ENCODE data around the gene NPIPB8. TPM values are rescaled to one million over a fixed set of nuclear protein-coding genes. Genes with fewer than 3 reads are reported as not detected.

Gene NPIPB8
- total and polyA plus RNA-seq, 2 of the 13 experiments (the other 11 are each of a cell fraction or from before 2014, with no cell fraction given): 0.49 to 2.3 TPM

DNA sequence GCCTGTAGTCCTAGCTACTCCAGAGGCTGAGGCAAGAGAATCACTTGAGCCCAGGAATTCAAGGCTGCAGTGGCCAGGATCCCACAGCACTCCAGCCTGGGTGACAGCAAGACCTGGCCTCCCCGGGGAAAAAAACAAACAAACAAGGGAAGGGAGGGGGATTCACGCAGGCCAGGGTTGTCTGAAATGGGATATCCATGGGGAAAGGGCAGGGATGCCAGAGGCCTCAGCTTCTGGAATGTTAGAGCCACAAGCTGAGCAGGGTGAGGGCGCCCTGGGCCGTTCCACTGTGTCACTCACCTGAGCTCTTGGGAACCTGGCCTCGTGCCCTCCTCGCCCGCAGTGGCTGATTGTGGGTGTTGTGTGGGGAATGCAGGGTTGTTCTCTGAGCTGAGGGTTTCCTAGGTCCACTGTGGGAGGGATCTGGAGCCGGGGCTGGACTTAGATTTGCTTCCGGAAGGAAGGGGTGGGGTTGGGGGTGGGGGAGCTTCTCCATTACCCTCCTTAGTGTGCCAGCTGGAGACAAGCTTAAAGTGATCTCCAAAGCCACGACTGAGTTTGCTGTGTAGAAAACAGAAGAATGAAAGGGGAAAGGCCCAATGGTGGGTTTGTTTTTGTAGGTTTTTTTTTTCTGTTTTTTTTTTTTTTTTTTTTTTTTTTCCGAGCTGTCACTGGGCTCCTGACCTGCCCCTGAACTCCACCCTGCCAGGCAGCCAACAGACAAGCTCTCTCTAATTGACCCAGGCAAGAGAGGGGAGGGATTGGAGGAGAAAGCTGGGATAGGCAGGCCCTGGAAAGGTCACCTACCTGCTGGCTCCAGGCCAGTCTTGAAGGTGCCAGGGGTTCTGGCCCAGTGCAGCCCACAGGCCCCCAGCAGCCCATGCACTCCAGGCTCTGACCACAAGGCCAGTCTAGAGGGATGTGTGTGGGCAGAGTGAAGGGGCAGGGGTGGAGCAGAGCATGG, 28.0 kb upstream of the NPIPB8 start, which contains the start of gene SULT1A1 (continued):
- TF ChIP-seq MAF1 (CRISPR knock-in tag; IDR thresholded peaks at IDR 0.05; ENCODE audit: borderline replicate concordance) (no peak; the same call in 1 of the 2 replicates), KLF11 (CRISPR knock-in tag; IDR thresholded peaks at IDR 0.05) (no peak; the same call in 1 of the 2 replicates), NCOA2 (CRISPR knock-in tag; IDR thresholded peaks at IDR 0.05) (0 out of 2 replicates have a peak, but pooled peaks have one; percentile 26), TBL1XR1 (IDR thresholded peaks at IDR 0.05; ENCODE audit: borderline replicate concordance, low read length, partially characterized antibody) (no peak), ZNF615 (CRISPR knock-in tag; IDR thresholded peaks at IDR 0.05; ENCODE audit: borderline replicate concordance) (peak; percentile 82; the same call in 1 of the 2 replicates), EP300 (IDR thresholded peaks at IDR 0.05; ENCODE audit: low read depth in 2 of 2, low read length in 2 of 2) (no peak; a peak in 1 of 4 replicates), EP300 (CRISPR knock-in tag; IDR thresholded peaks at IDR 0.05; ENCODE audit: borderline replicate concordance) (no peak; the same call in 1 of the 2 replicates), EEA1 (CRISPR knock-in tag; IDR thresholded peaks at IDR 0.05; ENCODE audit: borderline replicate concordance) (peak; percentile 87; the same call in 1 of the 2 replicates), ZNF296 (CRISPR knock-in tag; conservative IDR thresholded peaks at IDR 0.05) (no peak), NBN (conservative IDR thresholded peaks at IDR 0.05) (no peak; the same call in 1 of the 2 replicates), SRY (CRISPR knock-in tag; IDR thresholded peaks at IDR 0.05) (peak; percentile 91; the same call in 1 of the 2 replicates), KAT7 (CRISPR knock-in tag; IDR thresholded peaks at IDR 0.05; ENCODE audit: borderline replicate concordance) (peak; percentile 36; the same call in 1 of the 2 replicates), TAF1 (CRISPR knock-in tag; IDR thresholded peaks at IDR 0.05) (peak; percentile 85), TARDBP (CRISPR knock-in tag; IDR thresholded peaks at IDR 0.05) (no peak), XBP1 (CRISPR knock-in tag; IDR thresholded peaks at IDR 0.05) (no peak), ZNF253 (CRISPR knock-in tag; IDR thresholded peaks at IDR 0.05; ENCODE audit: borderline replicate concordance) (no peak), HOXD1 (CRISPR knock-in tag; IDR thresholded peaks at IDR 0.05) (peak; percentile 64), KDM3A (CRISPR knock-in tag; IDR thresholded peaks at IDR 0.05; ENCODE audit: low read depth) (0 out of 2 replicates have a peak, but pooled peaks have one; percentile 62), MXD4 (CRISPR knock-in tag; IDR thresholded peaks at IDR 0.05) (no peak; the same call in 1 of the 2 replicates), STAG1 (CRISPR knock-in tag; IDR thresholded peaks at IDR 0.05) (no peak), MIXL1 (CRISPR knock-in tag; IDR thresholded peaks at IDR 0.05) (peak; percentile 59; the same call in 1 of the 2 replicates)
- TF ChIP-seq, protein P1, sequence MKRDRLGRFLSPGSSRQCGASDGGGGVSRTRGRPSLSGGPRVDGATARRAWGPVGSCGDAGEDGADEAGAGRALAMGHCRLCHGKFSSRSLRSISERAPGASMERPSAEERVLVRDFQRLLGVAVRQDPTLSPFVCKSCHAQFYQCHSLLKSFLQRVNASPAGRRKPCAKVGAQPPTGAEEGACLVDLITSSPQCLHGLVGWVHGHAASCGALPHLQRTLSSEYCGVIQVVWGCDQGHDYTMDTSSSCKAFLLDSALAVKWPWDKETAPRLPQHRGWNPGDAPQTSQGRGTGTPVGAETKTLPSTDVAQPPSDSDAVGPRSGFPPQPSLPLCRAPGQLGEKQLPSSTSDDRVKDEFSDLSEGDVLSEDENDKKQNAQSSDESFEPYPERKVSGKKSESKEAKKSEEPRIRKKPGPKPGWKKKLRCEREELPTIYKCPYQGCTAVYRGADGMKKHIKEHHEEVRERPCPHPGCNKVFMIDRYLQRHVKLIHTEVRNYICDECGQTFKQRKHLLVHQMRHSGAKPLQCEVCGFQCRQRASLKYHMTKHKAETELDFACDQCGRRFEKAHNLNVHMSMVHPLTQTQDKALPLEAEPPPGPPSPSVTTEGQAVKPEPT (CRISPR knock-in tag; IDR thresholded peaks at IDR 0.05; ENCODE audit: low read depth): no peak
- TF ChIP-seq, protein P2, sequence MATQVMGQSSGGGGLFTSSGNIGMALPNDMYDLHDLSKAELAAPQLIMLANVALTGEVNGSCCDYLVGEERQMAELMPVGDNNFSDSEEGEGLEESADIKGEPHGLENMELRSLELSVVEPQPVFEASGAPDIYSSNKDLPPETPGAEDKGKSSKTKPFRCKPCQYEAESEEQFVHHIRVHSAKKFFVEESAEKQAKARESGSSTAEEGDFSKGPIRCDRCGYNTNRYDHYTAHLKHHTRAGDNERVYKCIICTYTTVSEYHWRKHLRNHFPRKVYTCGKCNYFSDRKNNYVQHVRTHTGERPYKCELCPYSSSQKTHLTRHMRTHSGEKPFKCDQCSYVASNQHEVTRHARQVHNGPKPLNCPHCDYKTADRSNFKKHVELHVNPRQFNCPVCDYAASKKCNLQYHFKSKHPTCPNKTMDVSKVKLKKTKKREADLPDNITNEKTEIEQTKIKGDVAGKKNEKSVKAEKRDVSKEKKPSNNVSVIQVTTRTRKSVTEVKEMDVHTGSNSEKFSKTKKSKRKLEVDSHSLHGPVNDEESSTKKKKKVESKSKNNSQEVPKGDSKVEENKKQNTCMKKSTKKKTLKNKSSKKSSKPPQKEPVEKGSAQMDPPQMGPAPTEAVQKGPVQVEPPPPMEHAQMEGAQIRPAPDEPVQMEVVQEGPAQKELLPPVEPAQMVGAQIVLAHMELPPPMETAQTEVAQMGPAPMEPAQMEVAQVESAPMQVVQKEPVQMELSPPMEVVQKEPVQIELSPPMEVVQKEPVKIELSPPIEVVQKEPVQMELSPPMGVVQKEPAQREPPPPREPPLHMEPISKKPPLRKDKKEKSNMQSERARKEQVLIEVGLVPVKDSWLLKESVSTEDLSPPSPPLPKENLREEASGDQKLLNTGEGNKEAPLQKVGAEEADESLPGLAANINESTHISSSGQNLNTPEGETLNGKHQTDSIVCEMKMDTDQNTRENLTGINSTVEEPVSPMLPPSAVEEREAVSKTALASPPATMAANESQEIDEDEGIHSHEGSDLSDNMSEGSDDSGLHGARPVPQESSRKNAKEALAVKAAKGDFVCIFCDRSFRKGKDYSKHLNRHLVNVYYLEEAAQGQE (IDR thresholded peaks at IDR 0.05; ENCODE audit: borderline replicate concordance in 1 of 2, low read depth in 1 of 2, low read length in 2 of 2): no peak
- TF ChIP-seq, protein P3, sequence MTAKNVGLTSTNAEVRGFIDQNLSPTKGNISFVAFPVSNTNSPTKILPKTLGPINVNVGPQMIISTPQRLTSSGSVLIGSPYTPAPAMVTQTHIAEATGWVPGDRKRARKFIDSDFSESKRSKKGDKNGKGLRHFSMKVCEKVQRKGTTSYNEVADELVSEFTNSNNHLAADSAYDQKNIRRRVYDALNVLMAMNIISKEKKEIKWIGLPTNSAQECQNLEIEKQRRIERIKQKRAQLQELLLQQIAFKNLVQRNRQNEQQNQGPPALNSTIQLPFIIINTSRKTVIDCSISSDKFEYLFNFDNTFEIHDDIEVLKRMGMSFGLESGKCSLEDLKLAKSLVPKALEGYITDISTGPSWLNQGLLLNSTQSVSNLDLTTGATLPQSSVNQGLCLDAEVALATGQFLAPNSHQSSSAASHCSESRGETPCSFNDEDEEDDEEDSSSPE (CRISPR knock-in tag; IDR thresholded peaks at IDR 0.05): 0 out of 2 replicates have a peak, but pooled peaks have one; percentile 48

Data from HepG2 (cell line).